GM23338 (cell line): ENCODE results near the gene PPDPF. TPM values are rescaled to one million over a fixed set of nuclear protein-coding genes. Genes with fewer than 3 reads are reported as not detected.
A peak's percentile ranks its signal among the peaks of the same experiment; 100 is the strongest.

Experiments
- ATAC-seq: fragments of 200-7000 bp; cut with Tn5 transposase; 3 replicates; pipeline ENCODE4 v1.9.1; 2020
- DNase-seq: peaks from one replicate; pipeline ENCODE4 v3.0.0-alpha.2; 2015; ENCODE audit warnings: low spot score
- H2AFZ ChIP-seq: fragments of 200-600 bp; sonication (generic); 2 replicates; pipeline ENCODE4 v1.8.0; 2016; ENCODE audit warnings: antibody characterized with exemption, mild to moderate bottlenecking, moderate library complexity
- H3F3A ChIP-seq: fragments of 200-600 bp; sonication (generic); replicated peaks from 2 replicates; pipeline ENCODE4 v1.8.0; 2017; ENCODE audit warnings: antibody characterized with exemption, mixed run types, low read depth
- H3K27ac ChIP-seq: fragments of 200-600 bp; sonication (generic); 2 replicates; pipeline ENCODE4 v1.6.1; 2016; ENCODE audit warnings: low read depth
- H3K27me3 ChIP-seq: fragments of 200-600 bp; sonication (generic); 2 replicates; pipeline ENCODE4 v1.8.0; 2016; ENCODE audit warnings: mild to moderate bottlenecking, mixed run types, moderate library complexity; ENCODE audit not compliant: insufficient read depth
- H3K36me3 ChIP-seq: fragments of 200-600 bp; sonication (generic); 2 replicates; pipeline ENCODE4 v1.8.0; 2016; ENCODE audit warnings: mild to moderate bottlenecking; ENCODE audit not compliant: insufficient read depth
- H3K4me1 ChIP-seq: fragments of 200-600 bp; sonication (generic); 2 replicates; pipeline ENCODE4 v1.8.0; 2016; ENCODE audit warnings: mild to moderate bottlenecking, moderate library complexity; ENCODE audit not compliant: insufficient read depth
- H3K4me2 ChIP-seq: fragments of 200-600 bp; sonication (generic); 2 replicates; pipeline ENCODE4 v1.7.1; 2017; ENCODE audit warnings: mixed run types
- H3K4me3 ChIP-seq: fragments of 200-600 bp; sonication (generic); 2 replicates; pipeline ENCODE4 v1.6.1; 2016; ENCODE audit warnings: mixed run types
- H3K79me2 ChIP-seq: fragments of 200-600 bp; sonication (generic); replicated peaks from 2 replicates; pipeline ENCODE4 v1.8.0; 2017; ENCODE audit warnings: mild to moderate bottlenecking; ENCODE audit not compliant: insufficient read depth
- H3K9me2 ChIP-seq: fragments of 200-600 bp; sonication (generic); 2 replicates; pipeline ENCODE4 v1.8.0; 2017; ENCODE audit not compliant: insufficient read depth
- H4K20me1 ChIP-seq: fragments of 200-600 bp; sonication (generic); replicated peaks from 2 replicates; pipeline ENCODE4 v1.8.0; 2017; ENCODE audit warnings: mild to moderate bottlenecking; ENCODE audit not compliant: insufficient read depth
- H3K27ac Mint-ChIP-seq: 2 replicates; pipeline ENCODE4 v1.8.0; 2020; ENCODE audit warnings: inconsistent platforms, mild to moderate bottlenecking, moderate library complexity, mixed read lengths
- H3K27me3 Mint-ChIP-seq: 3 replicates; pipeline ENCODE4 v1.8.0; 2022; ENCODE audit warnings: low read depth, mild to moderate bottlenecking, moderate library complexity, mixed read lengths, inconsistent platforms; ENCODE audit not compliant: insufficient read depth, poor library complexity
- H3K36me3 Mint-ChIP-seq: 3 replicates; pipeline ENCODE4 v1.8.0; 2021; ENCODE audit warnings: low read depth, mild to moderate bottlenecking, inconsistent platforms, moderate library complexity, mixed read lengths
- H3K4me1 Mint-ChIP-seq: 3 replicates; pipeline ENCODE4 v1.8.0; 2020; ENCODE audit warnings: mild to moderate bottlenecking, inconsistent platforms, mixed read lengths
- H3K4me3 Mint-ChIP-seq: 3 replicates; pipeline ENCODE4 v1.8.0; 2021; ENCODE audit warnings: moderate library complexity, mild to moderate bottlenecking, inconsistent platforms, mixed read lengths
- H3K9me3 Mint-ChIP-seq: 3 replicates; pipeline ENCODE4 v1.8.0; 2020; ENCODE audit warnings: moderate library complexity, mild to moderate bottlenecking, inconsistent platforms, mixed read lengths
- CREB1 ChIP-seq: fragments of 250-450 bp; sonication (Bioruptor Pico); IDR thresholded peaks from 2 replicates; pipeline ENCODE4 v1.5.0; 2020; ENCODE audit warnings: low read depth, mild to moderate bottlenecking, moderate library complexity
- POLR2AphosphoS5 ChIP-seq: IDR thresholded peaks from 2 replicates; pipeline ENCODE4 v1.6.1; 2016; ENCODE audit warnings: antibody characterized with exemption, low read depth
- polyA plus RNA-seq: library from polyadenylated mRNA; unstranded; fragments of >200 nt; fragmentation: Nextera tagmentation; extraction: Ambion mirVana; gene quantifications from 2 replicates; pipeline ENCODE4 v1.2.1, GENCODE V29; 2016
- total RNA-seq: library from RNA; depleted of rRNA; stranded (reverse); fragments of >200 nt; shearing (Covaris generic); gene quantifications from 2 replicates; pipeline ENCODE4 v1.2.3, GENCODE V29; 2014
- TF ChIP-seq, protein P1 (sequence below), 2 experiments: fragments of 200-600 bp in 1 of 2; sonication (generic) in 1 of 2; conservative IDR thresholded peaks; 2 replicates each; pipeline versions ENCODE4 v1.5.1 to v1.6.1; 2016 to 2017; ENCODE audit warnings: antibody characterized with exemption in 2 of 2, low read depth in 2 of 2, mild to moderate bottlenecking in 2 of 2, moderate library complexity in 1 of 2
- TF ChIP-seq, protein P2 (sequence below): IDR thresholded peaks from one replicate; pipeline ENCODE4 v1.6.1; 2018; ENCODE audit warnings: antibody characterized with exemption; ENCODE audit not compliant: unreplicated experiment

PPDPF gene
- total and polyA plus RNA-seq, 2 experiments from 2014 or later: 83.9 to 141 TPM

DNA sequence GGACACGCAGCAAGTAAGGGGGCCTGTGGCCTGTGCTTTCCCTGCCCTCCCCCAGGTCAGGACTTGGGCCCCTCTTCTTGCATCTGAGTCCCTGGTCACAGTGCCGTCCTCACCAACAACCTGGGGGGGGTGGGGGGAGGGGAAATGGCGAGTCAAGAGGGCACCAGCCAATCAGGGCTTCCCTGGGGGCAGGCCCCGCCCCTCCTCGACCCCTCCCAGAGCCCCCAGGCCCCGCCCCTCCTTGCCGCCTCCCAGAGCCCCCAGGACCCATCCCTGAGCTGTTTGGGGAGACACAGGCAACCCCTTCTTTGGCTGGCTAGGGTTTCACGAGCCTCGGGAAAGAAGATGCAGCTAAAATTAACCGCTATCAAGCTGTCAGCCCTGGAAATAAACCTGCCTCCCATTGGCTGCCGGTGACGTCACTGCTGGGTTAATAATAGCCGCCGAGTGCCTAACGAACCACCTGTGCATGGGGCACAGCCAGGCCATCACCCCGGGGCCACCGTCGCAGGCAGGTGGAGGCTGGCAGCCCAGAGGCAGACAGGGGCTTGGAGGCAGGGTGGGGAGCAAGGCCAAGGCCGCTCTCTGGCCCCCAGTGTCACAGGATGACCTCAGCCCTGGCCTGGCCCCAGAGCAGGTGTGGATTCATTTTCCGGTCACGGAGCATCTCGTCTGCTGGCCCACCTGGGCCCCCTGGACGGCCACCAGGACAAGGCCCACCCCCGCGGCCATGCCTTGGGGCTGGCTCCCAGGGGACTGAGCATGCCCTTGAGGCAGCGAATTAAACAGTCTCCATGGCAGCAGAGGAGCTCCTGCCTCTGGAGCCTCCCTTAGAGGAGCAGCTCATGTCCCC is 18.5 kb upstream of the PPDPF start:
- H3K4me2 ChIP-seq: peak overlapping the region; percentile 71
- ATAC-seq: peak; percentile 30

DNA sequence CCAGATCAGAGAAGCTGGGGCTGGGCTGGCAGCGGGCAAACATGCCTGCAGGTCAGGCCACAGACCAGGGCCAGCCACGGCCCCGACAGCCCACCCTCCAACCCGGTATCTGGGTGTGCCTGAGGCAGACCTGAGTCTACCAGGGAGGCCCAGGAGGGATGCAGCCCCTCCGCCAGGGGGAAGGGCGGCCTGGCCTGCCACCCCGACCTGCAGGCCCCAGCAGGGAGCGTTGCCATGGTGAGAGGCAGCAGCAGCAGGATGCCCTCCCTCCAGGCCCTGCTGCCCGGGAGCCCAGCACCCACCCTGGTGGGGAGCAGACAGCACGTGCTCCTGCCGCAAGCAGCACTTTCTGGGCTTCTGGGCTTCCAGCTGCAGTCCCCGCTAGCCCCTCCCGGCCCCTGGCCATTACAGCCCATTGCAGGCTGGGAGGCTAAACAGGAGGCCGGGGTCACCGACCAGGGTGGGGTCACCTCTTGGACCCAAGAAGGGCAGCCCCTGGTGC is 17.8 kb upstream of the PPDPF start:
- TF ChIP-seq POLR2AphosphoS5: no peak
- TF ChIP-seq, protein P1, sequence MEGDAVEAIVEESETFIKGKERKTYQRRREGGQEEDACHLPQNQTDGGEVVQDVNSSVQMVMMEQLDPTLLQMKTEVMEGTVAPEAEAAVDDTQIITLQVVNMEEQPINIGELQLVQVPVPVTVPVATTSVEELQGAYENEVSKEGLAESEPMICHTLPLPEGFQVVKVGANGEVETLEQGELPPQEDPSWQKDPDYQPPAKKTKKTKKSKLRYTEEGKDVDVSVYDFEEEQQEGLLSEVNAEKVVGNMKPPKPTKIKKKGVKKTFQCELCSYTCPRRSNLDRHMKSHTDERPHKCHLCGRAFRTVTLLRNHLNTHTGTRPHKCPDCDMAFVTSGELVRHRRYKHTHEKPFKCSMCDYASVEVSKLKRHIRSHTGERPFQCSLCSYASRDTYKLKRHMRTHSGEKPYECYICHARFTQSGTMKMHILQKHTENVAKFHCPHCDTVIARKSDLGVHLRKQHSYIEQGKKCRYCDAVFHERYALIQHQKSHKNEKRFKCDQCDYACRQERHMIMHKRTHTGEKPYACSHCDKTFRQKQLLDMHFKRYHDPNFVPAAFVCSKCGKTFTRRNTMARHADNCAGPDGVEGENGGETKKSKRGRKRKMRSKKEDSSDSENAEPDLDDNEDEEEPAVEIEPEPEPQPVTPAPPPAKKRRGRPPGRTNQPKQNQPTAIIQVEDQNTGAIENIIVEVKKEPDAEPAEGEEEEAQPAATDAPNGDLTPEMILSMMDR (conservative IDR thresholded peaks at IDR 0.05; ENCODE audit: low read depth in 2 of 2): no peak
- DNase-seq: no peak

More for the DNA sequence above, 18.5 kb upstream of the PPDPF start:
- peaks cover 23% of the 10 kb centered on the region for H3K27me3 Mint-ChIP-seq
- Histone ChIP-seq H3K27me3 (peaks cover 27% of the 10 kb centered on the region), H3K9me2 (no peaks in the 10 kb centered on the region), H3K27ac (no peak overlapping the region), H3K79me2 (no peaks in the 10 kb centered on the region), H3K4me3 (peak overlapping the region; percentile 47; the same call in 1 of the 2 replicates), H3F3A (no peaks in the 10 kb centered on the region), H4K20me1 (no peaks in the 10 kb centered on the region), H3K36me3 (no peaks in the 10 kb centered on the region), H2AFZ (peak overlapping the region; percentile 47; the same call in 1 of the 2 replicates), H3K4me1 (peaks cover 11% of the 10 kb centered on the region)
- peaks cover 18% of the 10 kb centered on the region; the same call in 1 of the 3 replicates for H3K9me3 Mint-ChIP-seq
- no peaks in the 10 kb centered on the region; the same call in 2 of the 3 replicates for H3K36me3 Mint-ChIP-seq
- TF ChIP-seq, protein P2, sequence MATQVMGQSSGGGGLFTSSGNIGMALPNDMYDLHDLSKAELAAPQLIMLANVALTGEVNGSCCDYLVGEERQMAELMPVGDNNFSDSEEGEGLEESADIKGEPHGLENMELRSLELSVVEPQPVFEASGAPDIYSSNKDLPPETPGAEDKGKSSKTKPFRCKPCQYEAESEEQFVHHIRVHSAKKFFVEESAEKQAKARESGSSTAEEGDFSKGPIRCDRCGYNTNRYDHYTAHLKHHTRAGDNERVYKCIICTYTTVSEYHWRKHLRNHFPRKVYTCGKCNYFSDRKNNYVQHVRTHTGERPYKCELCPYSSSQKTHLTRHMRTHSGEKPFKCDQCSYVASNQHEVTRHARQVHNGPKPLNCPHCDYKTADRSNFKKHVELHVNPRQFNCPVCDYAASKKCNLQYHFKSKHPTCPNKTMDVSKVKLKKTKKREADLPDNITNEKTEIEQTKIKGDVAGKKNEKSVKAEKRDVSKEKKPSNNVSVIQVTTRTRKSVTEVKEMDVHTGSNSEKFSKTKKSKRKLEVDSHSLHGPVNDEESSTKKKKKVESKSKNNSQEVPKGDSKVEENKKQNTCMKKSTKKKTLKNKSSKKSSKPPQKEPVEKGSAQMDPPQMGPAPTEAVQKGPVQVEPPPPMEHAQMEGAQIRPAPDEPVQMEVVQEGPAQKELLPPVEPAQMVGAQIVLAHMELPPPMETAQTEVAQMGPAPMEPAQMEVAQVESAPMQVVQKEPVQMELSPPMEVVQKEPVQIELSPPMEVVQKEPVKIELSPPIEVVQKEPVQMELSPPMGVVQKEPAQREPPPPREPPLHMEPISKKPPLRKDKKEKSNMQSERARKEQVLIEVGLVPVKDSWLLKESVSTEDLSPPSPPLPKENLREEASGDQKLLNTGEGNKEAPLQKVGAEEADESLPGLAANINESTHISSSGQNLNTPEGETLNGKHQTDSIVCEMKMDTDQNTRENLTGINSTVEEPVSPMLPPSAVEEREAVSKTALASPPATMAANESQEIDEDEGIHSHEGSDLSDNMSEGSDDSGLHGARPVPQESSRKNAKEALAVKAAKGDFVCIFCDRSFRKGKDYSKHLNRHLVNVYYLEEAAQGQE: no peak
- TF ChIP-seq CREB1 (CRISPR knock-in tag): peak; percentile 93
- H3K4me3 Mint-ChIP-seq: peak overlapping the region; percentile 27; the same call in 2 of the 3 replicates
- DNase-seq: peak; percentile 85
- peaks cover 2% of the 10 kb centered on the region; the same call in 1 of the 3 replicates for H3K4me1 Mint-ChIP-seq
- H3K27ac Mint-ChIP-seq: no peak overlapping the region

More for the DNA sequence above, 17.8 kb upstream of the PPDPF start:
- Histone ChIP-seq H3K27ac (no peak overlapping the region), H3K27me3 (peaks cover 20% of the 10 kb centered on the region), H3K79me2 (no peaks in the 10 kb centered on the region), H3K9me2 (no peaks in the 10 kb centered on the region), H3F3A (no peaks in the 10 kb centered on the region), H4K20me1 (no peaks in the 10 kb centered on the region), H3K36me3 (no peaks in the 10 kb centered on the region), H3K4me1 (peaks cover 6% of the 10 kb centered on the region), H3K4me2 (peak overlapping the region; percentile 71; the same call in 1 of the 2 replicates), H3K4me3 (no peak overlapping the region), H2AFZ (peak overlapping the region; percentile 47; the same call in 1 of the 2 replicates)
- Mint-ChIP-seq H3K27ac (no peak overlapping the region), H3K4me3 (no peak overlapping the region), H3K27me3 (peaks cover 16% of the 10 kb centered on the region), H3K36me3 (peaks cover under 1% of the 10 kb centered on the region; the same call in 2 of the 3 replicates), H3K4me1 (peaks cover 2% of the 10 kb centered on the region; the same call in 1 of the 3 replicates), H3K9me3 (peaks cover 22% of the 10 kb centered on the region)
- no peak; the same call in 2 of the 3 replicates for ATAC-seq
